Measurements from ENCODE around the gene MGAT5.

Gene MGAT5

GRCh38 chr2:134253117-134253704, 661 bp upstream of the MGAT5 start:
- no peak for DNase-seq (ENCODE audit: low read depth in 2 of 3, low spot score in 2 of 3)

DNA sequence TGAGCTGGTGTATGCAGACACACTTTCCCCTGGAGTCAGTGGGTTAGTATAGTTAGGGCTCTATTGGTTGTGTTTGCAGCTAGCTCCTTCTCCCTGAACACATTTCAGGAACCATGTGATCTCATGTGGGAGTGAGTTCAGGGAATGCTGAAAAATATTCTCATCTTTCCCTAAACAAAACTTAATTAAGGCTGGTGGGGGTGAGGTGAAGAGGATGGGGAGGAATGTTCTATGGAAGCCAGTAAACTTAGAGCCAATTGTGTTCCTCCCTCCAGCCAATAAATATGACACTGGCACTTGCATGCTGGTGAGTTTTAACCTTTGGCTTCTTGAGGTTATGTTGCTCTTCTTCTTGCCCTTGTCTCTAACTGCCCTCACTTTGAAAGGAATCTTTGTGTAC, 952 bp downstream of the MGAT5 start:
- no peak for DNase-seq (ENCODE audit: low read depth in 2 of 3, low spot score in 2 of 3)

- DNase-seq (ENCODE audit: low read depth in 2 of 3, low spot score in 2 of 3): no peak
Measured at GRCh38 chr2:134256956-134257355, 3.1 kb downstream of the MGAT5 start.

GRCh38 chr2:134257509-134257908, 3.6 kb downstream of the MGAT5 start:
- DNase-seq (ENCODE audit: low read depth in 2 of 3, low spot score in 2 of 3): no peak

GRCh38 chr2:134257965-134258683, 4.3 kb downstream of the MGAT5 start:
- DNase-seq (ENCODE audit: low read depth in 2 of 3, low spot score in 2 of 3): no peak

- DNase-seq (ENCODE audit: low read depth in 2 of 3, low spot score in 2 of 3): no peak
Measured at GRCh38 chr2:134258684-134259388, 5.0 kb downstream of the MGAT5 start.

DNA sequence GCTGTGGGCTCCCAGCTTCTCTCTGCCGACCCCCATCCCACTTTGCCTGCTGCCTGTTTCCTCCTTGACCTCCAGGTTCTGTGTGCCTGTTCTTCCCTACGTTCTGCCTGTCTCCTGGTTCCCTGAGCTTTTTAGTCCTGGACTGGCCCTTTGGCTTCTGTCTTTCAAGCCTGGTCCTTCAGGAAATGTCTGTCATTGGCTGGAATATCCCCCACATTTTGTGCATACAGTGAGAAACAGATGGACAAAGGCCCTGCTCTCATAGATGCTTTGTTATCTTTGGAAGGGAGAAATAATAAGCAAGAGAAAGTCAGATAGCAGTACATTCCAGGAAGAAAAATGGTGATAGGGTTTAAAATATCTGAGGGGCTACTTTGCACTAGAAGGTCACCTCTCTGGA, 5.7 kb downstream of the MGAT5 start:
- DNase-seq (ENCODE audit: low read depth in 2 of 3, low spot score in 2 of 3): no peak

DNA sequence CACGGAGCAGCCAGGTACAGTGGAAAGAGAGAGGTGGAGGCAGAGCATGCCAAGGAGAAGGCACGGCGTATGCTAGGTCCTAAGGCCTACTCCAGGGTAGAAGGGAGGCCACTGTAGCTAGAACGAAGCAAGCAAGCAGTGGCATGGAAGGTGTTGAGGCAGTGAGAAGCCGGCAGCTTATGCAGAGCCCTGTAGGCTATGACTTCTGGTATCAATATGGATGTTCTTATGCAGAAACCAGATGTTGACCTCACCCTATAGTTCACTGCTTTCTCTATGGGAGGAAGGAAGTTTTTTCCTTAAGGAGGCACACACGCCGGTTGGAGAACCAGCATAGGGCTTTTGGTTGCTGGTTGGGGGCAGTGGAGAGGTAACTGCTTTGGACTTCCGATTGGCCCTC, 6.1 kb downstream of the MGAT5 start:
- DNase-seq (ENCODE audit: low read depth in 2 of 3, low spot score in 2 of 3): no peak

DNA sequence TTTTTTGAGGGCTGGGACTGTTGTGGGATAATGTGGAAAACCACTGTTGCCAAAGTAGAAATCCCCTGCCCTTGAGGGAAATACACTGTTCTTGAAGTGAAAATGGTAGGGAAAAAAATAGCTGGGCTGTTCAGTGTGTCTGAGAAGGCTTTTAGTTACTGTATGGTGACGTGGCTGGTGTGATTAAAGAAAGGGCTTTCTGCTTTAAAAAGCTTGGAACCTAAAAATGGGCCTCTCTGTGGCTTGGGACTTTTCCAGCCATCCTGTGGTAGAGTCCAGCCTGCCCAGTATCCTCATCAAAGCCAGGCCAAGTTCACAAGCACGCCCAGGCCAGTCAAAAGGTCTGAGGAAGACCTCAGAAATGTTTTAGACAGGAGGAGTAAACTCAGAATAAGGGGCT, 6.8 kb downstream of the MGAT5 start:
- DNase-seq (ENCODE audit: low read depth in 2 of 3, low spot score in 2 of 3): no peak

- no peak for DNase-seq (ENCODE audit: low read depth in 2 of 3, low spot score in 2 of 3)
Measured at GRCh38 chr2:134261398-134262131, 7.7 kb downstream of the MGAT5 start.

GRCh38 chr2:134262684-134263083, 8.8 kb downstream of the MGAT5 start:
- DNase-seq (ENCODE audit: low read depth in 2 of 3, low spot score in 2 of 3): no peak

GRCh38 chr2:134268265-134268664, 14.4 kb downstream of the MGAT5 start:
- DNase-seq (ENCODE audit: low read depth in 2 of 3, low spot score in 2 of 3): no peak

DNA sequence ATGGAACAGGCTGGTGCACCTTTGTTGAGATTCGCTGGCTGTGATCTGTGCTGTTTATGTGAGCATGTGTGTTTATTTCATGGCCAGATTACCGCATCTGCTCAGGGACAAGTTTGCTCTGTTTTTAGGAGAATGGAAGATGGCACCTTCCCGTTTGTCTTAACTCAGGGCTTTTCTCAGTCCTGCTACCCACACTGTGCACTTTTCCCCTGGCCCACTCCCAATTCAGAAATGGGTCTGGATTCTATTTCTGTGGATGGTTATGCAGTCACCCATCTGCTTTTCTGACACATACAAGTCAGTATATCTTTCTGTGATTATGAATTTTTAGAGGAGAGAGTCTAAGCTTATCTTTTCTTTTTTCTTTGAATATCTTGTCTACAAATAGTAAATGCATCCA, 15.4 kb downstream of the MGAT5 start:
- no peak for DNase-seq (ENCODE audit: low read depth in 2 of 3, low spot score in 2 of 3)

GRCh38 chr2:134269972-134270735, 16.3 kb downstream of the MGAT5 start:
- DNase-seq (ENCODE audit: low read depth in 2 of 3, low spot score in 2 of 3): no peak

- DNase-seq (ENCODE audit: low read depth in 2 of 3, low spot score in 2 of 3): no peak
Measured at GRCh38 chr2:134271758-134272157, 17.9 kb downstream of the MGAT5 start.

DNA sequence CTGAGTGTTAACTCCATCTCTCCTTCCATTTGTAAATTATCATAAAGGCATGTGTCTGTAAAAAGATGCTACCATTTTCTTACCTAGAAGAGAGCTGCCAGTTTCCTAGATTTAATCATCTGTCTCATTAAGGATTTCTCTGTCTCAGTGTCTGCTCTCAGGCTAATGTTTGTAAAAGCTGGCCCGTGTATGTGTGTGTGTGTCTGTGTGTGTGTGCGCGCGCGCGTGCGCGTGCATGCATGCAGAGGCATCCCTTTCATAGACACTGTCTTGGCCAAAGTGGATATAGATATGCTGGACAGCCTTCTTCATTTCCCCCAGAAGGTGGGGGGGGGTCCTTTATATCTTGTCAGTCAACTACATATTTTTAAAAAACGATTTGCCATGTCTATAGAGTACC, 18.9 kb downstream of the MGAT5 start:
- no peak for DNase-seq (ENCODE audit: low read depth in 2 of 3, low spot score in 2 of 3)

- DNase-seq (ENCODE audit: low read depth in 2 of 3, low spot score in 2 of 3): no peak
Measured at GRCh38 chr2:134273256-134273983, 19.5 kb downstream of the MGAT5 start.

DNA sequence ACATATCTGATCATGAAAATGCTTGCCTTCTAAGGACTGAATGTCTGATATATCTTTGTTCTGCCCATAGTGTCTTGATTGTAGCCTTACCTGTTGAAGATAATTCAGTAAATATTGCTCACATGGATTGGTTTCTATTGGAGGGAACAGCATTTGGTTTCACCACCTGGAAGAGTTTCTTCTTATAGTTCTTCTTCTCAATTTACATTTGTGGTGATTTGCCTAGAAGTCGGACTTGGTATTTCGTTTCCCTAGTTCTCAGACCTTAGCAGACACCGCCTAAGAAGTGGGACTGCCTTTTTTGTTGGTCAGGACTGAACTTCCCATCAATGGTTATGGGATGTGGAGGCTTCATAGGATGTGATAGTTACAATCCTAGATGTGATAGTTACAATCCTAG, 20.2 kb downstream of the MGAT5 start:
- no peak for DNase-seq (ENCODE audit: low read depth in 2 of 3, low spot score in 2 of 3)

GRCh38 chr2:134275058-134275862, 21.4 kb downstream of the MGAT5 start:
- no peak for DNase-seq (ENCODE audit: low read depth in 2 of 3, low spot score in 2 of 3)

Measured in activated CD8-positive, alpha-beta memory T cell treated with anti-CD3 and anti-CD28 coated beads for 48 hours (primary cell).